GM10266 (cell line): ENCODE results near the gene SLC22A15.

Experiments
- DNase-seq: peaks from one replicate; pipeline ENCODE4 v3.0.0; 2012; ENCODE audit errors: extremely low spot score
- CTCF ChIP-seq: IDR thresholded peaks from 2 replicates; pipeline ENCODE4 v1.5.1; 2012; ENCODE audit warnings: mild to moderate bottlenecking, low read depth; ENCODE audit not compliant: control insufficient read depth, insufficient read depth; ENCODE audit errors: missing control alignments

The SLC22A15 gene

GRCh38 chr1:116015679-116016078 lies 39.4 kb downstream of the SLC22A15 start:
- DNase-seq = no peak
- TF ChIP-seq CTCF = no peak

- no peak for DNase-seq
- no peak for TF ChIP-seq CTCF
Measured at GRCh38 chr1:116018007-116018406, 41.7 kb downstream of the SLC22A15 start.

- no peak for DNase-seq
- TF ChIP-seq CTCF = no peak
Measured at GRCh38 chr1:116019653-116020253, 43.4 kb downstream of the SLC22A15 start.

- DNase-seq = peak; percentile 56
- TF ChIP-seq CTCF = peak; percentile 79
Measured at GRCh38 chr1:116020668-116021272, 44.5 kb downstream of the SLC22A15 start.

GRCh38 chr1:116024626-116025025 lies 48.3 kb downstream of the SLC22A15 start:
- no peak for TF ChIP-seq CTCF
- no peak for DNase-seq

GRCh38 chr1:116026631-116027030 lies 50.3 kb downstream of the SLC22A15 start:
- TF ChIP-seq CTCF = no peak
- DNase-seq = no peak

- DNase-seq = no peak
- TF ChIP-seq CTCF = no peak
Measured at GRCh38 chr1:116031302-116031835, 55.1 kb downstream of the SLC22A15 start.
